DMS53 (cell line): ENCODE measurements around the gene DPEP3.
"Not testable (repeated sequence)": the region's sequence is repeated elsewhere in the genome, so short reads cannot be mapped to it uniquely, and the experiment has no call there.

Source experiments
- DNase-seq: peaks from one replicate; lab custom pipeline; 2025; lab: John Stamatoyannopoulos, UW

DPEP3 gene

DNA sequence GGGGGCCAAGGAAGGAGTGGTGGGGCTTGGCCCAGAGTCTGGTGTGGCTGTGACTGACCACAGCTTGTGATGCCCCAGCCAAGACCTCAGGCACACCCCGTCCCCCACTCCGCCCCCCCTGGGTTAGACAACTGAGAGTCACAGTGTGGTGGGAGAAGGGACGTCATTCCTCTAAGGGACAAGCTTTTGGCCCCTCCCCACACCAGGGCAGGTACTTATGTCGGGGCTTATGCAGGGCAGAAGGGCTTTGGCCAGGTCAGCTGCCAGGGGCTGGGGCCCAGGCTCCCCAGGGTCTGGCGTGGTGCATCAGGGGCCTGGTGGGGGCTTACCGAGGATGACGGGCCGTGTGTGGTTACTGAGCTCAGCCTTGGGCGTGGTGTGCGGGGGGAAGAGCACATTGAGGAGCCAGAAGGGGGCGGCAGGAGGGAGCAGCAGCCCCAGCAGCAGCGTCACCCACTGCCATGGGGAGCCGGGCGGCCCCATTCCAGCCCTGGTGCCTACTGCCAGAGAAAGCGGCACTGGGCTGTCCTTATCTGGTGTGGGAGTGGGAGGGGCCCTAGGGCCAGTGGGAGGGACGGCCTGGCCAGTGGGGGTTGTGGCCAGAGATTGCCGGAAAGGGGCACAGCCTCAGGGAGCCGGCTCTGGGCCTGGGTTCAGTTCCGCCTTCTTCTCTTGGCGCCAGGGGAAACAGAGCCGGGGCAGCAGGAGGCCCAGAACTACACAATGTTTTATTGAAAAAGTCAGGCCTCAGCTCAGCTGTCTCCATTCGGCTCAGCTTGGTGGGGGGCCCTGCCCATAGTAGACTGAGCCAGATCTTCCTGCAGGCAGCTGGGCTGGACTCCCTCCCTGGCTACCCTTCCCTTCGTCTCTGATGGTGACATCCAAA lies 36.4 kb downstream of the DPEP3 start, which contains the start of gene LCAT:
Gene LCAT (minus strand): TSS at position 502 of the 886 bp plus-strand sequence. CDS start 19 bp downstream, at position 483.
- no peak for DNase-seq

DNA sequence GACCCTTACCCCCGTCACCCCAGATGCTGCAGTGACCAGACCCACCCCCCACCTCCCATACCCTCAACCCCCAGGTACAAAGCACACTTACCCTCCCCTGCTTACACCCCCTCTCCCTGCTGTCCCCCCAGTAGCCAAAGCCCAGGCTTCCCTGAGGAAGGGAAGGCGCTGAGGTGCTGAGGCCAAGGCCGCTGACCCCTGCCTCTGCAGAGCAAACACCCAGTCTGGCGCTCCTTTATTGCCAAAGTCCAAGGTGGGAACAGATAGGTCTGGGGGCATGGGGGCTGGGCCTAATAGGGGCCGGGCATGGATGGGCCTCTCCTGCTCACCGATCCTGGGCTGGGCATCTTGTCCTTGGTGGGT lies 37.1 kb downstream of the DPEP3 start:
- DNase-seq, result no peak

DNA sequence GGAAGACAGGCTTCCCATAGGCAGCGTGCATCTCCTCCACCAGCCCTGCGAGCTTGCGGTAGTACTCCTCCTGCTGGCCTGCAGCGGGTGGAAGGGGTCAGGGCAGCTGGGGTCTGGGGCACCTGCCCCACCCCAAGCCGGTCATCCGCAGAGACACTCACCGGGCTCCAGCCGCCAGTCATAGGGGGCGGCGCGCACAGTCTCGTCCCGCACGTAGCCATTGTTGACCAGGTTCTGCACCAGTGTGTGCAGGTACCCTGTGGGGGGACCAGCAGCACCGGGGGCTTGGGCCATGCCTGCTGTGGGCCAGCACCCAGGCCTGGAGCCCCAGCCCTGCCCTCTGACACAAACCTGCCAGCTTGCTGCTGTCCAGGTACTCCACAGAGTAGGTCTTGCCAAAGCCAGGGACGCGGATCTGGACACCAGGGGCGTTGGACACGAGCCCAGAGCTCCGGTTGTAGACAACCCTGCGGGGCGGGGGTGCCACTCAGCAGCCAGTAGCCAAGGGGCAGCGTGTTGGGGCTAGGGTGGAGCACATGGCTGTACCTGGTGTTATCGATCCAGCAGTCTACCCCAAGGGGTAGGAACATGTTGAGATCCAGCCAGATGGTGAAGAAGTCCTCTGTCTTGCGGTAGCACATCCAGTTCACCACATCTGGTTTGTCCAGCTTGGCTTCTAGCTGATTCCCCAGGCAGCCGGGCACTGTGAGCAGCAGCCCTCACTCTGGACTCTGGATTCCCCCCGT lies 37.6 kb downstream of the DPEP3 start:
- no peak for DNase-seq

DNA sequence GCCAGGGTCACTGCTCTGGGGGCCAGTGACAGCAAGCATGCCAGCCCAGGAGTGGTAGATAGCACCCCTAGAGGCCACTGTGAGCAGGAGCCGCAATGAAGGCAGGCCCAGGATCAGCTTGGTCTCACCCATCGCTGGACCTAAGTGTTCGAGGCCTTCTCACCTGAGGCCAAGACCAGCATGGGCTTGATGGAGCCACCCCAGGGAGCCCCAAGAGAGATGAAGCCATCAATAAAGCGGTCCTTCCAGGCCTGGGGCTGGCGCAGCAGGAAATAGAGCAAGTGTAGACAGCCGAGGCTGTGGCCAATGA lies 38.1 kb downstream of the DPEP3 start:
- peak; percentile 57 for DNase-seq

DNA sequence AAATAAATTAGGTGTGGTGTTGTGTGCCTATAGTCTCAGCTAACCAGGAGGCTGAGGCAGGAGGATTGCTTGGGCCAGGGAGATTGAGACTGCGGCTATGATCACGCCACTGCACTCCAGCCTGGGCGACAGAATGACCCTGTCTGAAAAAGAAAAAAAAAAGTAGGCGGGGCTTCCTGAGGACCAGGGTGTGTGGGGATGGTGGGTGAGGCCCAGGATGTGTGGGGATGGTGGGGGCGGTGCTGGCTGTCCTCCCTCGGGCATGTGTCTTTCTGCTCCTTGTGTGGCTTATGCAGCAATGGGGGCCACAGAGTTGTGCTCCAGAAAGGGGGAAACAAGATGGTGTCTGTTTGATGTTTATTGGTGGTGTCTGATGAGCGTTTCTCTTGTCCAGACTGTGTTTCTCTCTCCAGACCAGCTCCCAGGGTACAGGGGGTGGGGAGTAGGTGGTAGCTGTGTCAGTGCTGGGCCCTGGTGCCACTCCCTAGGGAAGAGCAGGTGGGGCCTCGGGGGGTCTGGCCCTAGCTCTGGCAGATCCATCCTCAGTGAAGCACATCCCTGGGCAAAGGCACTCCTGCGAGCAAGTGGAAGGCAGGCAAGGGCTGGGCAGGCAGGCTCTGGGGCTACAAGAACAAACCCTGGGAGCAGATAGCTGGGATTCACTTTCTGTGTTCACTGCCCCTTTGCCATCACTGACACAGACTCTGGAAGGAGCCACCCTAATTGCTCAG lies 38.7 kb downstream of the DPEP3 start:
- no peak for DNase-seq

DNA sequence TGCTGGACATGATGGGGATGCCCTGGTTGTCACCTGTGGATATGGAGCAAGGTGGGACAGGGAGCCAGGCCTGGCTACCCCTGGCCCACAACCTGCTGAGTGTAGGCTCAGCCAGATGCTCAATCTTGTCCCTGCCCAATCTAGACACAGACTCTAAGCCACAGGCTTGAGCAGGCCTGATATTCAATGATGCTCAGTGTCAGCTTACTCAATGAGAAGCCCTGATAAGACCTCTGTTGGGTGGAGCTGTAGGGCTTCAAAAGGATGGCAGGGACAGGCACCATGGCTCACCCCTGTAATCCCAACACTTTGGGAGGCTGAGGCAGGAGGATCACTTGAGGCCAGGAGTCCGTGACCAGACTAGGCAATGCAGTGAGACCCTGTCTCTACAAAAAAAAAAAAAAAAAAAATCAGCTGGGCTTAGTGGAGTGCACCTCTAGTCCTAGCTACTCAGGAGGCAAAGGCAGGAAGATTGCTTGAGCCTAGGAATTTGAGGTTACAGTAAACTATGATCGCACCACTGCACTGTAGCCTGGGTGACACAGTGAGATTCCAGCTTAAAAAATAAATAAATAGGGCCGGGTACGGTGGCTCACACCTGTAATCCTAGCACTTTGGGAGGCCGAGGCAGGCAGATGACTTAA lies 39.7 kb downstream of the DPEP3 start:
- DNase-seq, result no peak

DNA sequence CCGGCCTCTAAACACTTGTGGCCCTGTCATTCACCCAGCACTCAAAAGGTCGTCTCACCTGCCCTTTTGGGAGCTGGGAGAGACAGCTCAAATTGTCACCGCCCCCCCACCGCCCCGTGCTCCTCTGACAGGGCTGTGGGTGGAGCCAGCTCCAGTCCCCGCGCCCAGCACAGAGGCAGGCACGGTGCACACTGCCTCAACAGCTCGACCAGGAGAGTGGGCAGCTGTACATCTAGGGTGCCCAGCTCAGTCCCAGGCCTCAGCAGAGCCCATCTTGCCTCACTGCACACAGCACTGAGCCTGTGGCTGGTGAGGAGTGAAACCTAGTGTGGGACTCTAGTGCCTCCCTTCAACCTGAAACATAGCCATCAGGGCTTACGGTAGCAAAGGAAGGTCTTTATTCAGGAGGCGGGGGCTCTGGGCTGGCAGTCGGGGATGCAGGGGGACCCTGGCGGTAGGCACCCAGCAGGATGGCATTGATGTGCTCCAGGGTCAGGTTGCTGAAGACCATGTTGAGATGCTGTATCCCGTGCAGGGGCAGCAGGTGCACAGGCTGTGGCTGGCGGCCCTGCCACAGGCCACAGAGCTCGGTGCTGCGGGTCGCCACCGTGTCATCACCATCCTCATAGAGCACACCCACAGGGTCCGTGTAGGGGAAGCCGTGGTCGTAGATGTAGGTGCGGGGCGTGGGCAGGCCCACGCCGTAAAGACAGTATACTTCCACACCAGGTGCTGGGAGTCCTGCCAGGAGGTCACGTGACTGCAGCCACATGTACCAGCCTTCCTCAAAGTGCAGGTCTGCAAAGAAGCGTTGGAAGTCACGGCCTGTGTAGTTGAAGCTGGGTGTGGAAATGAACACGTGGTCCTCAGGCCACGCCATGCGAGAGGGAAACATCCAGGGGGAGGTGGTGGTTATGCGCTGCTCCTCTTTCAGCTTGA lies 40.5 kb downstream of the DPEP3 start:
- peak; percentile 56 for DNase-seq

DNA sequence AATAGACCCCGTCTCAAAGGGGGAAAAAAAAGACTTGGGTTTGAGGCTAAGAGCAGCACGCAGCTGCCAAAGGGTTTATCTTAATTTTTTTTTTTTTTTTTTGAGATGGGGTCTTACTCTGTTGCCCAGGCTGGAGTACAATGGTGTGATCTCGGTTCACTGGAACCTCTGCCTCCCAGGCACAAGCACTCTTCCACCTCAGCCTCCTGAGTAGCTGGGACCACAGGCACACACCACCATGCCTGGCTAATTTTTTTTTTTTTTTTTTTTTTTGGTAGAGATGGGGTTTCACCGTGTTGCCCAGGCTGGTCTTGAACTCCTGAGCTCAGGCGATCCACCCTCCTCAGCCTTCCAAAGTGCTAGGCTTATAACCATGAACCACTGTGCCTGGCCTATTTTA lies 42.6 kb downstream of the DPEP3 start:
- not testable (repeated sequence) for DNase-seq

DNA sequence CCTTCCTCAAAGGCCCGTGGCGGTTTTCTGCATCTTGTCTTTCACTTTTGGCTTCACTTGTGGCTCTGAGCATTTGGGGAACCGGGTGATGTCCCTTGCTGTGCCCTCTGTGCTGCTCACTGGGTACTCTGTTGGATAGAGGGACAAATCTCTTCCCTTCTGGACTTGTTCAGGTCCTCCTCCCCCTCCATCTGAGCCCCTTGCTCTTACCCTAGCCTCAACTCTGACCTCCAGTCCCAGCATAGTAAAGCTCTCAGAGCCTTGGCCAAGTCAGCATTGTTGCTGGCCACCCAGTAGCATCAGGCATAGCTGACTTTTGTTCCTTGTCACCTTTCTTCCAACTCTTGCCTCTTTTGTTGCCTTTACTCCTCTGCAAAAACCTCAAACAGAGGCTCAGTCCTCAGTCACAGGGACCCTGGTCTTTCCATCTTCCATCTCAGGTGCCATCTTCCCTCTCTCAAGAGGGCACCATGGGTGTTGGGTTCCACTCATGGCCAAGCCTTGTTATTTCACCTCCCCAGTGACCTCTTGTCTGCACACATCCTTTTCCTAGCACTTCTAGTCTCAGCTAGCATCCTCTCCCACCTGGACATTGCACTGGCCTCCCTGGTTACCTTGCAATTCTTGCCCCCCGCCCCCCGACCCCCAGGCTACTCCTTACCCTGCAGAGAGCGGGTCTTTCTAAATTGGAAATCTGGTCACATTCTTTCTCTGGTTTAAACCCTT lies 43.3 kb downstream of the DPEP3 start:
- DNase-seq, result no peak

DNA sequence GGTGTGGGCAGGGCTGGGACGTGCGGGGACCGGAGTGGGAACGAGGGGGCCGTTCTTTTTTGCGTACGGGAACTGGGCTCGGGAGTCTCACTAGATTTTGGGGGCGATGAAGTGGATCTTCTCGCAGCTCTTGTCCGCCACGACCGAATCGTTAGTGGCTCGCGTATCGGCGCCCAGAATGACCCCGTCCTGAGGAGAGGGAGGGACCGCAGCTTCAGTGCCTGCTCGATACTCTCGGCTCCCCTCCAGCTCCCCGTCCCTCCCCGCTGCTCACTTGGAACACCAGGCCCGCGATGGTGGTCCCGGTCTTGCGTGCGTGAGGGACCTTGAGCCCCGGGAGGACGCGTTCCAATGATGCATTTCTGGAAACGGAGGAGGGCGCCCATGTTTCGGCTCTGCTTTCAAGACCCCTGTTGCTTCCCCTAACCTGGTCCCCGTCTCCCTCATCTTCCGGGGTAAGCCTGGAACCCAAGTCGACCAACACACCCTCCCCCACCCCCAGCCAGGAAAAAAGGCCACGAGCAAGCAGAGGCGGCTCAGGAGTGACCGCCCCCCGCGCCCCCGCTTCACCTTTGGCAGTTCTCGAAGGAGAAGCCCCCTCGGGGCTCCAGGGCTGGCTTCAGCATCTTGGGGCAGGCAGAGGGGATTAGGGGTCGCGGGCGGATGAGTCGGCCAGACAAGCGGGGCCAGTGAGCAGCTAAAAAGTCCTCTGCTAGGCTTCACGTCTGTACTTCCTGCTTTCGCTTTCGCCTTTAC lies 44.0 kb downstream of the DPEP3 start, which contains the start of gene PSMB10:
Gene PSMB10 (minus strand): TSS at position 727 of the 756 bp plus-strand sequence. CDS start 101 bp downstream, at position 626.
- peak; percentile 80 for DNase-seq

DNA sequence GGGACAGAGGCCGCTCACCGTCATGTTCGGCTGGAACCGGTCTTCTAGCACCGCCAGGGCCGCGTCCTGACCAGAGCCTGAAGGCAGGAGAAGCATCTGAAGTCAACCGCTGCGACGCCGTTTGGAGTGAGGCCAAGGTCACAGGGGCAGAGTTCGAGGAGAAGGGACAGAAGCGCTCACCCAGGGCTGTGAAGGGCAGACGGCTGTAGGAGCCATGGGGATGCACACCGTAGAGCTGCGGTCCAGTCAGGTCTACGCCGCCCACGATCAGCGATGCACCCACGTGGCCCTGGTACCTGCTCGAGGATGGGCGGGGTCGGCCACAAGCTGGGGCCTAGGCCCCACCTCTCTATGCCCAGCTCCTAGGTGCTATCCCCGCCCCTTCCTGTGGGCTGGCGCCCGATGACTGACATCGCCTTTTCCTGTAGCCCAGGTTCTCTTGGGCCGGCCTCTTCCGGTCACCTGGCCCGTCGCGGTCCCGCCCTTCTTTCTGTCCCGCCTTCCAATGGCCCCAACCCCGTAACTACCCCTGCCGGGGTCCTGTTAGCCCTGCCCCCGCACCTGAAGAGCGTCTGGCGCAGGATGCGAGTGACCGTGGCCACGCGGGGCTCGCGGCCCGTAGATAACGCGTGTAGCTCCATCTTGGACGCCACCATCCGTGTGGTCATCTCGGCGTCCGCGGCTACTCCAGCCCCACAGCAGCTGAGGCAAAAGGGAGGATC lies 44.7 kb downstream of the DPEP3 start:
- DNase-seq, result peak; percentile 98

DNA sequence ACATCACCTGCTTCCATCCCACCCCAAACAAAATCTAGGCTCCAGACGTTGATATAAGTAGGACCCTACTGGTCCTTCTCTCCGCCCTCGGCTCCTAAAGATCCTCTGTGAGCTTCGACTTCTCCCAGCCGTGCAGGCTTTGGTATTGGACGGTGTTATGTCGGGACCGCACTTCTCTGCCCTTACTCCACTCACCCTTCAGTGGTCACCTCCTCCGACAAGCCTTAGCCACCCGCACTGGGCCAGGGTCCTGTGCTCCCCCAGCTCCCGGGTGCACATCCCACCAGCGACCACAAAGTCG lies 45.2 kb downstream of the DPEP3 start:
- peak; percentile 65 for DNase-seq

DNA sequence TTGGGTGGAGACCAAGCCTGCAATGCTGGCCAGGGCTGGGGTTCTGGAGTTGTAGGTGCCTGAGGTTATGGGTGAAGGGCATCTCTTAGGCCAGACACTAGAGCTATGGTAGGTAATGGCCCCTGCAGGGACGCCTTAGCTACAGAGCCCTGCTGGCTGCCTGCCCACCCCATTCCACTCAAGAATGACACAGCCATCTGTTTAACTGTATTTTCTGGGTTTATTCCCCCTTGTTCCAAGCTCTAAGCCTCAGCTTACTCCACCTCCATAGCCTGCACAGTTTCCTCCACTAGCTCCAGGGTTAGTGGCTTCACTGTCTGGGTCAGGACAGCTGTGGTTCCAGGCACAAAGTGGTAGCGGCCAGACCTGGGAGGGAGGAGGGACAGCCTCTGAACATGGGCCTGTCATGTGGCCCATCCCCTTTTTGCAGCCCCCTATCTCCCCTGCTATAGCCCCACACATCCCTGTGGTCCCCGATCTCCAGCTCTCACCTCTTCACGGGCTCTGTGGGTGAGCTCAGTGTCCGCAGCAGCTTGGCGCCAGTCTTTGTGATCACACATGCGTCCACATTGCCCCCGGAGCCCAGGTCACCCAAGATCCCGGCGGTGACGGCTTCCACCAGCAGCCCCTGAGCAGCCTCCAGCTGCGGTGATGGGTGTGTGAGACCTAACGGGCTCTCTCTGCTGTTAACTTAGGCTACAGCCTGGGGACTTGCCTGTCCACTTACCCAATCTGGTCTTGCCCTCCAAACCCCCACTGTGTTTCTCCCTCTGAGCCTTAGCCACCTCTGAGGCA lies 45.8 kb downstream of the DPEP3 start:
- DNase-seq, result no peak

DNA sequence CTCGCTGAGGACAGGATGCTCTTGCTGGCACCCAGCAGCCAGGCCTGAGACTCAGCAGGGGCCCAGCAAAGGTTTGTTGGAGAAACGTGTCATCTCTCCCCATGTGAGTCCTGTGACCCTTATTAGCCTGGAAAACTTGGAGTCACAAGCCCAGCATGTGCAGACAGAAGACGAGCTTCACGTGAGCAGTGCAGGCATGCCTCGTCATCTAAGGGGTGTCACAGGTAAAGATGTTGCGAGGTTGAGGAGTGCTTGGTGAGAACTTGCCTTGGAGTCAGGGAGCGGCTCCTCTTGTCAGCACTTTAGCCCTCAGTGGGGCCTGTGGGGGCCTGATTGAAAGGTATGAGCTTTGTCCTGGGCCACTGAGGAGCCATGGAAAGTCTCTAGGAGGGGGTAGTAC lies 46.5 kb downstream of the DPEP3 start:
- DNase-seq, result peak; percentile 16

DNA sequence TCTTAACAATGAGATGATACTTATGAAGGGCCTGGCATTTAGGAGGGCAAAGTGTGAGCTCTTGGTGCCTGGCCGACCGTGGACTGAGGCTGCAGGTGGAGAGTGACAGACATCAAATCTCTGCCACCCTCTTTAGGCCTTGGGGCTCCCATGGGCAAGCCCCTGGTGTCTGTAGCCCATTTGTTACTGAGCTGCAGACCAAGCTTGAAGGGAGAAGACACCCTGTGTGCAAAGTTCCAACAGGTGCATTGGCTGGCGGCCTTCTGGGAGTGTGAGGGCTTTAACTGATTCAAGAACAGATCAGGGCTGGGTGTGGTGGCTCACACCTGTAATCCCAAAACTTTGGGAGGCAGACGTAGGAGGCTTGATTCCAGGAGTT lies 47.8 kb downstream of the DPEP3 start:
- DNase-seq, result no peak

DNA sequence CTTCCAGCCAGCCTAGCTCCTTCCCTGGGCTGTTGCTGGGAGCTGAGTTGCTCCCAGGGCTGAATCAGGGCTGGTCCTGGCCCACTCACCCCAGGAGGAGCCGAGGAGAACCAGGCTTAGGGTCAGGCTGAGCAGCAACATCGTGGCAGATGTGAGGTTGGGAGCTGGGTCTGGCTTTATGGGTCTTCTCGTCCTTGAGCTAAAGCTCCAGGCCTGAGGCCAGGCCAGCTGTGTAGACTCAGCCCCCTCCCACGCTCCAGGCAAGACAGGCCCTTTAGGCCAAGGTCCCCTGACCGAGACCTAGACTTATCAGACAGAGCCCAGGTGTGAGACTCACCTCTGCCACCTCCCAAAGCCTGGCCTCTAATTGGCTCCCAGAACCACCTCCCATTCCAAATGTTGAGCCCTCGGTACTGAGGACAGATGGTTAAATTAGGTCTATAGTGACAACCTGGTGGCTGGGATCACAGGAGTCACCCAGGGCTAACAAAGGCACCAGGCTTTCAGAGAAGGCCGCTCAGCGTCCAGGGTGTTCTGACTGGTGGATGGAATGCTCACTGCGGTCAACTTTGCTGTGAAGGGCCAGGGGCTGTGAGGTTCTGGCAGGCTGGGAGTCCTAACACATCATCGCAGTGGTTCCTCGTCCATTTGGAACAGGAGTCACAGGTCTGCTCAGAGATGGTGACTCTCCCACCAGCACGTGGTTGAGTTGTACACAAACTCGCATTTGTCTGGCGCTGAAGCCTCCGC lies 48.4 kb downstream of the DPEP3 start, which contains the start of gene CTRL:
Gene CTRL (minus strand): TSS at position 151 of the 750 bp plus-strand sequence. CDS start 10 bp downstream, at position 141.
- DNase-seq, result no peak

DNA sequence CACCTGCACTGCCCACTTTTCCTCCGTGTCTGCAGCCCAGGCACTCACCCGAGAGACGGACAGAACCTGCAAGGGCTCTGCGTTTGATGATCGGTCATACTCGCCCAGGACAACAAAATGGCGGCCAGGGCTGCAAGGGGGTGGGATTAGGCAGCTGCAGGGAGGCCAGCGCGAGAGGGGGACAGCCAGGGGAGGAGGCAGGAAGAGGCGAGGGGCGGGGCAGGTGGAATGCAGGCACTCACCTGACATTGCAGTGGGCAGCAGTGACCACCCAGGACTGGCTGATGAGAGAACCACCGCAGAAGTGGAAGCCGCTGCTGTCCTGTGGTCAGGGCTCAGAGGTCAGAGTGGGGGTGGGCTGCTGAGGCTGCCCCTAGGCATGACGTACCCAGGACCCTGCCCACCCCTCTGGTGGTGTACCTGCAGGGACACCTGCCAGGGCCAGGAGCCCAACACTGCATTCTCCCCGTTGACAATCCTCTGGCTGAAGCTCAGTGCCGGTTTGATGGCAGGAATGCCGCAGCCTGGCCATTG lies 49.6 kb downstream of the DPEP3 start:
- no peak for DNase-seq
